ENCODE measurements around the gene HOXD4. TPM values are rescaled to one million over a fixed set of nuclear protein-coding genes. Genes with fewer than 3 reads are reported as not detected.

Gene HOXD4
- polyA plus RNA-seq, 6 donors from 2014 or later: not detected

DNA sequence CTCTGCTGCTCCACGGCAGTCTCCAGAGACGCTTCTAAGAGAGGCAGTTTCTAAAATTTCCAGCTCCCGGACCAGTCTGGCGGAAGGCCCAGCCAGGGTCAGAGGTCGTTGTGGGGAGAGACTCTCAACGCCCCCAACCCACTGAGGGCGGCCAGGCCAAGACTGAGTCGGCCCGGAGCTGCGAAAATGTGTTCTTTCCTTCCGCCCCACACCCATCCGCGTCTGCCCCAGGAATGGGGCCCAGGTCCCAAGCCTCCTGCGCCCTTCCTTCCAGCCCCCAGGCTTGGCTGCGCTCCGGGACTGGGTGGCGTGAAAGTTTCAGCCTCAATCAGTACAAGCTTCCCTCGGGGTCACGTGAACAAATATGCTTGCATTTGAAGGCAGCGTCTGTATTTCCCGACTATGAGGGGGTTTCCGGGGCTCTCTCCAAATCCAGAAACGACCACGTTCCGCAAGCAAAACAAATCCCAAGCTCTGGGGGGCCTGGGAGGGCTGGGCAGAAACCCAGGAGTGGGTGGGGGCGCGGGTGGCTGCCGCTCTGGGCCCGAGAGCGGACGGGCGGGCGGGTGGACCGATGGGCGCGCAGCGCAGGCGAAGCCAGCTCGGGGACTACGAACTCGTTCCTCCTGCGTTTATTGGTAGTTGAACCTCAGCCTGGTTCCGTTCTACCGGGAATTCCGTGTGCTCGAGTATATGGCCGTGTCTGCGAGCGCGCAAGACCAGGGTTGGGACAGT, 9.1 kb downstream of the HOXD4 start:
- Mint-ChIP-seq H3K9me3 (peaks cover 4 to 20% (median 9%) of the 10 kb centered on the region in 7 donors), H3K27ac (peak overlapping the region in 1 of 6 donors; percentile 70), H3K4me1 (peaks cover 8 to 23% (median 16%) of the 10 kb centered on the region in 3 donors), H3K4me3 (peak overlapping the region in 3 of 8 donors; percentile 39 to 56 (median 47)), H3K27me3 (peaks cover 60 to 89% (median 81%) of the 10 kb centered on the region in 3 donors), H3K36me3 (peaks cover 0 to 21% of the 10 kb centered on the region in 2 donors)
- DNase-seq (no peak), ATAC-seq (ENCODE audit: low read depth in 2 of 2) (no peak)

DNA sequence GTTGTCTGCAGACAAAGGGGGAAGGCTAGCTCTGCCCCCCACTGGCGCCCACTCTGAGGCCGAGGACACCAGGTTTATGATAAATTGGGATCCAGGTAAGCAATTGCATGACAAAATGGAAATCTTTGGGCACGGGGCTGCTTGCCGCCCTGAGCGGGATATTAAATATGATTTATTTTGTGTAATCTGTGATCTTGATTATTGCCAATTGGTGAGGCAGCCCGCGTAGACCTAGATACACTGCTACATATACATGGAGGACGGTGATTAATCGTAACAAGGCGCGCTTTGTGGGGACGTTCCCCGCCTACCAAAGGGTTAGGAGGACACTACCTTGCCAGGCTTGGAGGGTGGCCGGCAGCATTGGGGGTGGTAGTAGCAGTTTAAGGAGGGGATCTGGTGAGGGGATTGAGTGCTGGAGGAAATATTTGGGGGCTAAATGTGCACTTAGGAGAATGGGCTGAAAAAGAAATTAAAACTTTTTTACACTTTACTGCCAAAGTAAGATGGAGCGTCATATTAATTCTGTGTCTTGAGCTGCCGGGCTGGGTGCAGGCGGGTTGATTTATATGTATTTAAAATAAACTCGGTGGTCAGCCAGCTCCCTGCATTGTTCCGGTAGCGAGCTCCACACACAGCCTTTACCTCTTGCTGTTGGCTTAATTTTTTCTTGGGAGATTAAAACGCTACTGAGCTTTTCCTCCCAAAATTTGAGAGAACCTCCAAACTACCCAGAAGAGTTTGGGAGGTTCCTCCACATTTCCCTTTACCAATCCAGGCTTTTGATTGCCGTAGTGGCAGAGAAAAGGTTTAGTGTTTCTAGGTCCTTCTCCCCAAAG, 9.9 kb downstream of the HOXD4 start:
- peaks cover 63 to 89% (median 81%) of the 10 kb centered on the region in 3 donors for H3K27me3 Mint-ChIP-seq
- peaks cover 8 to 23% (median 16%) of the 10 kb centered on the region in 3 donors for H3K4me1 Mint-ChIP-seq
- peak overlapping the region in 4 of 8 donors; percentile 33 to 79 (median 48) for H3K4me3 Mint-ChIP-seq
- DNase-seq: no peak
- peak overlapping the region in 1 of 6 donors; percentile 93 for H3K27ac Mint-ChIP-seq
- ATAC-seq (ENCODE audit: low read depth in 2 of 2): no peak
- H3K9me3 Mint-ChIP-seq: peaks cover 4 to 20% (median 11%) of the 10 kb centered on the region in 7 donors
- H3K36me3 Mint-ChIP-seq: peaks cover 0 to 21% of the 10 kb centered on the region in 2 donors

DNA sequence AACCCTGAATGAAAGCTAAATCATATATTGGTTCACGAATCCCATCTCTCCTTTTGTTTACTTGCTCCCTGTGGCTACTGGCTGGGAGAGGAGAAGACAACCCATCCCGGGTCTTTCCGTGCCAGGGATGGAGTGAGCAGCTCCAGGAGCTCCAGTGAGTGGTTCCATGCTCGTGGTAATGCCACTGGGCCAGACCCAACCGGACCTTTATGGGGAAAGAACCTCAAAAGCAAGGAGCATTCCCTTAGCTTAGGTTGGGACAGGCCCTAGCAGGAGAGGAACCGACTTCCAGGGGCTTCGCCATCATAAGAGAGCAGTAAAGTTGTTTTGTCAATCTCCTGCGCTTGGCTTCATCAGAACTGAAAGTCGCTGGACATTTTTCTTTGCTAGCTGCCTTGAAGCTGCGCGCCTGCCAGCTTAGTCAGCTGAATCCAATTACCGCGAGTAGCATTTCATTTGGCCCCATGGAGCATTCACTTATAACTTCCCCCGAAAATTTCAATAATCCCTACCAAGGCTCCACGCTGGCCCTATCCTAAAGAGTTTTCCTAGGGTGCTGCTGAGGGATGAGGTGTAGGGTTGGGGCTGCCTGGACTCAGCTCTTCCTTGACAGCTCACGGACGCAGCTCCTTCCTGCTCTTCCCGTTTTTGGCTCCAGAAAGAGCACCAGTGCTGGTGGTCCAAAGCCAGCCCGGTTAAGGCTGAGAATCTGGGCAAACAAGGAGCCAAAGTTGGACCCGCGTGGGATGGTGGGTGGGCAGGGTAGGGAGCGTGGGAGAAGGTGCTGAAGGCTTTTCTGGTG, 10.7 kb downstream of the HOXD4 start:
- Mint-ChIP-seq H3K4me1 (peaks cover 8 to 23% (median 16%) of the 10 kb centered on the region in 3 donors), H3K27me3 (peaks cover 65 to 91% (median 81%) of the 10 kb centered on the region in 3 donors), H3K9me3 (peaks cover 4 to 21% (median 12%) of the 10 kb centered on the region in 7 donors), H3K27ac (peak overlapping the region in 1 of 6 donors; percentile 39), H3K36me3 (peaks cover 3 to 21% of the 10 kb centered on the region in 2 donors), H3K4me3 (peak overlapping the region in 2 of 8 donors; percentile 7 to 79)
- ATAC-seq (ENCODE audit: low read depth in 2 of 2) (no peak), DNase-seq (no peak)

DNA sequence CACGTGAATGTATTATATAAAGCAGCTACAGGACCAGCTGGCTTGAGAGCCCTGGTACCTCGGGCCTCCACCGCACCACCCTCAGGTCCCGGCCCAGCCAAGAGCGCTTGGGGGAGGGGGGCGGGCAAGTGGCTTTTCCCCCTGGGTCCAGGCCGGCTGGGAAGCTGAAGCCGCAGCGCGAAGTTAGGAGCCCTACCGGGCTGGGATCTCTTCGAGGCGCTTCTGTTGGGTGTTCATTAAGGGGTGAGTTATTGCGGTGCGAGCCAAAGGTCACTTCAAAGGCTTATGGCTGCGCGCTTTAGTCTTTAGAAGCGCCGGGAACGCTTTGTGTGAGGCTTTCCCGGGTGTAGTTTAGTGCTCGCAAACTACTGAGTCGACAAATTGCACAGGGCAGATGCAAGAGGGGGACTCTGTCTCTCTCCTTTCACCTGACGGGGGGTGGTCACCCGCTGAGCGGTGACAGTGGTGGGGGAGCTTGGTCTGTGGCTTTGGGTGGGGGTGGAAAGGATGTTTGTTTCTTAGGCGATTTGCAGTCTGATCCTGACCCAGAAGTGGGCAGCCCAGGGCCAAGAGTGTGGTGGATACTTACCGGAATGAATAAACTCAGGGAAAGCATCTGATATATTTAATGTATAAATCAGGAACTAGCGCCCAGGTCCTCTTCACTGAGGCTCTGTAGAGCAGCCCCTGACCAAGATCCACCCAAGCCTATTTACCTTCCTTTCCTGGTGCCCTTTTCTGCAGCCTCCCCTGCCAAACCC, 11.7 kb downstream of the HOXD4 start:
- H3K4me3 Mint-ChIP-seq: peak overlapping the region in 2 of 8 donors; percentile 35 to 78
- peaks cover 4 to 30% (median 9%) of the 10 kb centered on the region in 7 donors for H3K9me3 Mint-ChIP-seq
- ATAC-seq (ENCODE audit: low read depth in 2 of 2) (no peak), DNase-seq (no peak)
- peaks cover 4 to 17% (median 15%) of the 10 kb centered on the region in 3 donors for H3K4me1 Mint-ChIP-seq
- peaks cover 7 to 13% of the 10 kb centered on the region in 2 donors for H3K36me3 Mint-ChIP-seq
- H3K27me3 Mint-ChIP-seq: peaks cover 67 to 92% (median 79%) of the 10 kb centered on the region in 3 donors
- peak overlapping the region in 2 of 6 donors; percentile 53 to 92 for H3K27ac Mint-ChIP-seq

DNA sequence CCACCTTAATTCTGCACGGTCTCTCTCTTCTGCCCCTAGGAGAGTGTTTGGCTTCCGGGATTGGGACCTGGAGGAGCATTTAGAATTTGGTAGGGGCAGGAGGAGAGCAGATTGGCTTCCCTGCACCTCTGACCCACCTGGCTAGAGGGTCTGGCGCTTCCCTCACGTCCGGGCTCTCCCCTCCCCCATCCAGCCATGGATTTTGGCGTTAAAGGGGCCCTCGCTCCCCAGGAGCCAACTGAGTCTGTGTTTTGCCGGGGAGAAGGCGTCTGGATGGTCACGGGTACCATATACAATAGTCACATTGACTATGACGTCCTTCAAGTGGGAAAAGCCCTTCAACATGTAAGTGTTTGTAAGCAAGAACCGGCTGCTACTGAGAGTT, 12.3 kb downstream of the HOXD4 start:
- no peak for DNase-seq
- Mint-ChIP-seq H3K4me1 (peaks cover 4 to 15% (median 10%) of the 10 kb centered on the region in 3 donors), H3K9me3 (peaks cover 4 to 30% (median 9%) of the 10 kb centered on the region in 7 donors), H3K27ac (peak overlapping the region in 4 of 6 donors; percentile 9 to 92 (median 56)), H3K27me3 (peaks cover 62 to 91% (median 75%) of the 10 kb centered on the region in 3 donors), H3K4me3 (peak overlapping the region in 3 of 8 donors; percentile 29 to 78 (median 35)), H3K36me3 (peaks cover 7 to 13% of the 10 kb centered on the region in 2 donors)
- no peak for ATAC-seq (ENCODE audit: low read depth in 2 of 2)

DNA sequence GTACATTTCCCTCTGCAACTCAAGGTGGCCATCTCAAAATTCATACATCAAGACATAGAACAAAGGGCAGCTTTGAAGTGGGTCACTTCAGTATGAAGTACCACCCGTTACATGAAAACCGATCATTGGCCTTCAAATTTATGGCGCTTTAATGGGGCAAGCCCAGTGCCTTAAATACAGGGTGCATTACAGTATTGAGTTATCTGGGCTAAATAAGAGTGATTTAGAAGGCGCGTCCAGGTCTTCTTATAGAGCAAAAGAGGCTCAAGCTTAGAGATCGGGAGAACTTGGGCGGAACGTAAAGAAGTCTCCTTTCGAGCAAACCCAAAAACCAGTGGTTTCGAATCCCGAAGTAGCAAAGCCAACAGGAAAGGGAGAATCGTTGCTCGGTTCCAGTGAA, 12.9 kb downstream of the HOXD4 start:
- H3K9me3 Mint-ChIP-seq: peaks cover 4 to 30% (median 9%) of the 10 kb centered on the region in 7 donors
- DNase-seq (no peak), ATAC-seq (ENCODE audit: low read depth in 2 of 2) (no peak)
- H3K36me3 Mint-ChIP-seq: peaks cover 7 to 13% of the 10 kb centered on the region in 2 donors
- H3K27me3 Mint-ChIP-seq: peaks cover 62 to 96% (median 80%) of the 10 kb centered on the region in 3 donors
- H3K4me1 Mint-ChIP-seq: peaks cover 4 to 15% (median 10%) of the 10 kb centered on the region in 3 donors
- peak overlapping the region in 2 of 8 donors; percentile 69 to 78 for H3K4me3 Mint-ChIP-seq
- H3K27ac Mint-ChIP-seq: peak overlapping the region in 4 of 6 donors; percentile 27 to 92 (median 88)

DNA sequence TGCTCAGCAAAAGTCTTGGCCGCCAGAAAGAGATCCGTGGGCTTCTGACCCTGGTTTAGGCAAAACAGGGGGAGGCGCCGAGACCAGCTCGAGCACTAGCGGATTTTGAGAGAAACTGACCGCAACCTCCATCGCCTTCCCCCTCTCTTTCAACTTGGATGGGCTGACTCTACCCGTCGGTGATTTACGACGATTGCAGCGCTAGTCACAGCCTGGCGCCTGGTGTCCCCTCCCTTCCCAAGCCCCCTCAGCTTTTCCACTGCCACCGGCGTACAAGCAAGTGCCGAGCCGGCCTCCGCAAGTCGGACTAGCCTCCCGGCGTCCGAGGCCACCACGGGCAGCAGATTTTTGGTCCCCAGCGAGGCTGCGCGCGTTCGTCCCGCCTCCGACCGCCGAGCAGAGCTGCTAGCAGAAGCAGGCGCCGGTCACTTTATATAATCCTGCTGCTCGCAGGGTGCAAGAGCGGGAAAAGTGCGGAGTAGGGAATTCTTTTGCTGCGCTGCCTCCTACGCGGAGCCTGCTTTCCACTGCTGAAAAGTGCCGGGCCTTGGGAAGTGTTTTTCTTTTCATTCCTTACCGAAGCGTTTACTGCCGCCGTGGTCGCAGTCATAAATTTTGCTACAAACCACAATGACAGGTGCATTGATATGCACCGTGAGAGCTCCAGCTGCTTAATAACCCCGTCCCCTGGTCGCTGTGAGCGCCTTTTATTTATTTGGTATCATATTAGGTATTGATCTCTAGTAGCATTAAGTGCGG, 13.4 kb downstream of the HOXD4 start:
- no peak for ATAC-seq (ENCODE audit: low read depth in 2 of 2)
- H3K36me3 Mint-ChIP-seq: peaks cover 7 to 13% of the 10 kb centered on the region in 2 donors
- peaks cover 4 to 30% (median 9%) of the 10 kb centered on the region in 7 donors for H3K9me3 Mint-ChIP-seq
- no peak for DNase-seq
- peaks cover 65 to 96% (median 85%) of the 10 kb centered on the region in 3 donors for H3K27me3 Mint-ChIP-seq
- peaks cover 4 to 15% (median 10%) of the 10 kb centered on the region in 3 donors for H3K4me1 Mint-ChIP-seq
- H3K4me3 Mint-ChIP-seq: peak overlapping the region in 3 of 8 donors; percentile 20 to 78 (median 69)
- peak overlapping the region in 4 of 6 donors; percentile 27 to 92 (median 62) for H3K27ac Mint-ChIP-seq

DNA sequence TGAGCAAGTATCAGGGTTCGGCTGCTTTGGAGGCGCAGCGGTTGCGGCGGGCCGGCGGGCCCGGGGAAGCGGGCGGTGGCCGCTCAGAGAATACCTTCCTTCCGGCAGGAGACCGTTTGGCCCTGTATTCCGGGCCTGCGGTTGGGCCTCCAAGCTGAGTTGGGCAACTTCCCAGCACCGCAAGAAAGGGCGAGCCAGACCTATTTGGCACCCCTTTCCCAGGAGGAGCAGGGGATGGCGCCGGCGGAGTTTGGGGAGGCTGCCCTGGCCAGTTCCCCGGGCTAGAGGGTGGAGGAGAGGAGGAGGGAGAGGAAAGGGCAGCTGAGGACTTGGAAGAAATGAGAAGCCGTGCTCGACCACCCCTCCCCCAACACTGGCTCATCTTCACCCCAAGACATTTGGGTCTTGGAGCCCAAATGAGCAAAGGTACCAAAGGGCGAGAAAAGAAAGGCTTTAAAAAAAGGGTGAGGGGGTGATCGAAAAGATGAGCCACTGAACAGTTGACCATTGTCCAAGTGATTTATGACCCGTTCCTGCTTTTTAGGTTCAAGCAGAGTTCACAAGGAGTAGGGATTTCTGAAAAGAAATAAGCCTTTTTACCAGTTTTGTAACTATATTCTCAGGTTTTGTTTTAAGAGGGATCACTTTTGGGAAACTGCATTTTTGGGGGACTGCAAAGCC, 14.2 kb downstream of the HOXD4 start:
- Mint-ChIP-seq H3K36me3 (peaks cover 7 to 13% of the 10 kb centered on the region in 2 donors), H3K4me3 (peak overlapping the region in 3 of 8 donors; percentile 20 to 69 (median 47)), H3K27me3 (peaks cover 72 to 99% (median 88%) of the 10 kb centered on the region in 3 donors), H3K27ac (peak overlapping the region in 1 of 6 donors; percentile 62), H3K4me1 (peaks cover 4 to 15% (median 10%) of the 10 kb centered on the region in 3 donors), H3K9me3 (peaks cover 4 to 30% (median 9%) of the 10 kb centered on the region in 7 donors)
- DNase-seq: no peak
- no peak for ATAC-seq (ENCODE audit: low read depth in 2 of 2)

DNA sequence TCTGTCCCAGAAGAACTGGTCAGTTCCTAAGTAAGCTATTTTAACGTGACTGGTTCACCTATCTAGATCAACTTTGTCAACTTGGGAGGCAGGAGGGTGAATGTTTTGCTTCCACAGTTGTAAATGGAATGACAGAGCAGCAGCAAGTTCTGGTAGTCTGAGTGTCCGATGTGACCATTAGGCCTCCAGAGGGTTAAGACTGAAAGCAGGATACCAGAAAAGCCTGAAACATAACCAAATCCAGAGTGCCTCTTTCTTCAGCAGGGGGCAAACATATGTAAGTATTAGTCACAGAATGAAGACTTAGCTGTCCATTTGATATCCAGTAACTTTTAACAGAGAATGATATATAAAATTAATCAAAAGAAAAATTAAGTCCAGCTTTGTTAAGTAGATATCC, 14.9 kb downstream of the HOXD4 start:
- peaks cover 69 to 99% (median 88%) of the 10 kb centered on the region in 3 donors for H3K27me3 Mint-ChIP-seq
- peaks cover 4 to 26% (median 9%) of the 10 kb centered on the region in 7 donors for H3K9me3 Mint-ChIP-seq
- H3K4me3 Mint-ChIP-seq: peak overlapping the region in 1 of 8 donors; percentile 47
- H3K27ac Mint-ChIP-seq: no peak overlapping the region
- H3K4me1 Mint-ChIP-seq: peaks cover 4 to 10% (median 9%) of the 10 kb centered on the region in 3 donors
- no peak for ATAC-seq (ENCODE audit: low read depth in 2 of 2)
- no peak for DNase-seq
- peaks cover 7 to 13% of the 10 kb centered on the region in 2 donors for H3K36me3 Mint-ChIP-seq

DNA sequence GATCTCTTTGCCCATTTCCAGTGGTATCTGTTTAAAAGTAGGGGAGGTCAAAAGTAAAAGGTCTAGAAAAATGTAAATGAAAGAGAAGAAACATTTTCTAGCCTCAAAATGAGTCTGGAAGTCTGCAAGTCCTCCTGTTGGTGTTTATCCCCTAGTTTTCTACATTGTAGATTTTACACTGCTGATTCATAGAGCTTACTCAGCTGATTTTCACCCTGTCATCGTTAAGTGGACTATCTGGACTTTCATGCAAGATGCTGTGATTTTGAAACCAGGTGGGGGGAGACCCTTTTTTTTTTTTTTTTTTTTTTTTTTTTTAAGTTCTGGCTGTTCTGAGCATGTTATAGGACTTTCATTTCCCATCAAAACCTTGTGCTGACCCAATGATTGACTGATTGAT, 16.0 kb downstream of the HOXD4 start:
- no peak for ATAC-seq (ENCODE audit: low read depth in 2 of 2)
- Mint-ChIP-seq H3K27ac (peak overlapping the region in 1 of 6 donors; percentile 5), H3K4me3 (peak overlapping the region in 1 of 8 donors; percentile 39), H3K36me3 (peaks cover 7 to 13% of the 10 kb centered on the region in 2 donors), H3K4me1 (peaks cover 8 to 10% (median 9%) of the 10 kb centered on the region in 3 donors), H3K27me3 (peaks cover 59 to 96% (median 86%) of the 10 kb centered on the region in 3 donors), H3K9me3 (peaks cover 4 to 25% (median 9%) of the 10 kb centered on the region in 7 donors)
- DNase-seq: no peak

DNA sequence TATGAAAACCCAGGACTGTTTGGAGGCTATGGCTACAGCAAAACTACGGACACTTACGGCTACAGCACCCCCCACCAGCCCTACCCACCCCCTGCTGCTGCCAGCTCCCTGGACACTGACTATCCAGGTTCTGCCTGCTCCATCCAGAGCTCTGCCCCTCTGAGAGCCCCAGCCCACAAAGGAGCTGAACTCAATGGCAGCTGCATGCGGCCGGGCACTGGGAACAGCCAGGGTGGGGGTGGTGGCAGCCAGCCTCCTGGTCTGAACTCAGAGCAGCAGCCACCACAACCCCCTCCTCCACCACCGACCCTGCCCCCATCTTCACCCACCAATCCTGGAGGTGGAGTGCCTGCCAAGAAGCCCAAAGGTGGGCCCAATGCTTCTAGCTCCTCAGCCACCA, 17.8 kb downstream of the HOXD4 start:
- DNase-seq (no peak), ATAC-seq (ENCODE audit: low read depth in 2 of 2) (no peak)
- Mint-ChIP-seq H3K36me3 (peaks cover 4 to 7% of the 10 kb centered on the region in 2 donors), H3K27ac (no peak overlapping the region), H3K4me1 (peaks cover 2 to 12% (median 6%) of the 10 kb centered on the region in 3 donors), H3K9me3 (peaks cover 2 to 14% (median 5%) of the 10 kb centered on the region in 7 donors), H3K27me3 (peaks cover 61 to 90% (median 79%) of the 10 kb centered on the region in 3 donors), H3K4me3 (peak overlapping the region in 1 of 8 donors; percentile 3)
